HUES6 (cell line): ENCODE measurements around the gene UMODL1.
A peak's percentile ranks its signal among the peaks of the same experiment; 100 is the strongest.

ENCODE experiments used
- H3K27ac ChIP-seq: 2 replicates; pipeline ENCODE4 v1.7.0; 2013; ENCODE audit warnings: low read depth, mild to moderate bottlenecking, low read length, inconsistent platforms
- H3K27me3 ChIP-seq: 2 replicates; pipeline ENCODE4 v1.6.1; 2013; ENCODE audit warnings: low read length; ENCODE audit not compliant: control insufficient read depth, insufficient read depth
- H3K36me3 ChIP-seq: 2 replicates; pipeline ENCODE4 v1.6.1; 2013; ENCODE audit warnings: low read length; ENCODE audit not compliant: control insufficient read depth, insufficient read depth
- H3K4me1 ChIP-seq: 2 replicates; pipeline ENCODE4 v1.6.1; 2013; ENCODE audit warnings: low read length; ENCODE audit not compliant: control insufficient read depth, insufficient read depth
- H3K4me3 ChIP-seq: 2 replicates; pipeline ENCODE4 v1.5.1; 2013; ENCODE audit warnings: low read depth, low read length
- H3K9ac ChIP-seq: one replicate; pipeline ENCODE4 v1.6.1; 2013; ENCODE audit warnings: mild to moderate bottlenecking, low read length
- H3K9me3 ChIP-seq: 2 replicates; pipeline ENCODE4 v1.6.1; 2013; ENCODE audit warnings: low read depth, low read length; ENCODE audit not compliant: control insufficient read depth, insufficient read depth

Gene UMODL1

DNA sequence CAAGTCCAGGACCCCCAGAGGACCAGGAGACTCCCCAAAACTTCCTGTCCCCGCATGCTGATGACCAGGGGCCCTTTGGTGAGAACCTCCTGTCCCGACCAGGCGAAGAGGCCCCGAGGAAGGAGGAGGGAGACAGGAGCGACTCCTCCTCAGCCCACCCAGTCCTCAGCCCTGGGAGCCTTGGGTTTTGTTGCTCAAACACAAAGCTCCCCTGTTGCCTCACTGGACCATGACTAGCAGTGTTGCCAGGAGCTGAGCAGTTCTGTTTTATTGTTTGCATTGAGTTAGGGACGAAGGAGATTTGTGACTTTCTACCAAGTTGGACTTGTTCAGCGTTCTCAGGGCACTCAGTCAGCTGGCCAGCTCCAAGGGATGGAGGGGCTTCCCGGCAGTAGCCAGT lies 10.0 kb downstream of the UMODL1 start:
- Histone ChIP-seq H3K27me3 (no peaks in the 10 kb centered on the region), H3K4me3 (no peak overlapping the region), H3K9me3 (no peaks in the 10 kb centered on the region), H3K9ac (peak overlapping the region; percentile 10), H3K36me3 (no peaks in the 10 kb centered on the region), H3K27ac (no peak overlapping the region), H3K4me1 (no peaks in the 10 kb centered on the region)

DNA sequence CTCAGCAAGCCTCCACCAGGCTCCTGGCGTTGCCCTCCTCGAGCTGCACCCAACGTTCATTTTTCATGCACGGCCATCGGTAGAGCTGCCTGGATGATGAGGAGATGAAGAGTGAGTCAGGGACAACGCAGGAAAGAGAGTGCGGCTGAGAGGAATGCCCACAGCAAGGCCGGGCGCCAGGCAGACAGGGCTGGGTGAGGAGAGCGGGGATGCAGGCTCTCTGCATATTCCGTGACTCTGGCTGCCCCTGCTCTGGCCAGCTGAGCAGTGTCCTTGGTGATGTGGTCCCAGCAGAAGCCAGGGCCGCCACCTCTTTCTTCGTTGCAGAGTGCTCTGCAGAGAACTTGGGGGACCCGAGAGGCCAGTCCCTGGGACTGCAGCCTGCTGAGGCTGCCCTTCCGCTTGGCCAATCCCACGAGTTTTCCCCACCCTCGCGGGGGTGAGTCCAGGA lies 10.8 kb downstream of the UMODL1 start:
- Histone ChIP-seq H3K36me3 (no peaks in the 10 kb centered on the region), H3K9me3 (no peaks in the 10 kb centered on the region), H3K27ac (no peak overlapping the region), H3K9ac (no peak overlapping the region), H3K27me3 (no peaks in the 10 kb centered on the region), H3K4me1 (no peaks in the 10 kb centered on the region), H3K4me3 (no peak overlapping the region)

DNA sequence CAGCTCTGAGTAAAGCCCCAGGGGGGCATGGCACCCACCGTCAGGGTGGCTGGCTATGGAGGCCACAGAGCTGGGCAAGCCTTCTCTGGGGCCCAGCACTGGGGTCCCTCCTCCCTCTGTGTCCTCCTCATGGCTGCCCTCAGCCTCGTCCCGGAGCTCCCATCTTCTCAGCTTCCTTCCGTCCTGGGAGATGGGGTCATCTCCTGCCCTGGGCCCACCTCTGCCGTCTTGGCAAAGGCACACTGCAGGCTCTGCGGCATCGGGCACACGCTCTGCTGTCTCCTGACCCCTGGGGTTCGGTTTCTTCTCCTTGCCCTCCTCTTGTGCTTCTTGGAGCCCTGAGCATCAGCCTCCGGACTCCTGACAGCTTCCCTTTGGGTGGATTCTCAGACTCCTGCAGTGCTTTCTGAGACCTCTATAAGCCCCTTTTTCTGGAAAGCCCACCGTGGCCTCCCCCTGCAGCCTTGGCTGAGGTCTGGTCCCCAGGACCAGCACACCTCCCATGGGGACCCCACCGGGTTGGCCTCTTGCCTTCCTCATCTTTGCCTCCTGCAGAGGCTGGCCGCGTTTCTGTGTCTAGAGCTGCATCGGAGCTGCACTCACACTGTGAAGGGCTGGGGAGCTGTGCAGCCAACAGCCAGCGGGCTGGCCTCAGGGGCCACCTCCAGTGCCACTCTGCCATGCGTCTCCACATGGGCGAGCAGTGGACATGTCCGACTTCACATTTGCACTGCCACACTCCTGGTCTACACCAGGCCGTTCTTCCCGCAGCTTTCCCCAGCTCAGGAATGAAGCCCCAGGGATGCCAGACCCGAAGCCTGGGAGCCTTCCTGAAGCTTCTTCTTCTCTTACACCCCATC lies 11.6 kb downstream of the UMODL1 start:
- Histone ChIP-seq H3K27ac (no peak overlapping the region), H3K4me3 (no peak overlapping the region), H3K4me1 (no peaks in the 10 kb centered on the region), H3K36me3 (no peaks in the 10 kb centered on the region), H3K9me3 (no peaks in the 10 kb centered on the region), H3K9ac (no peak overlapping the region), H3K27me3 (no peaks in the 10 kb centered on the region)

DNA sequence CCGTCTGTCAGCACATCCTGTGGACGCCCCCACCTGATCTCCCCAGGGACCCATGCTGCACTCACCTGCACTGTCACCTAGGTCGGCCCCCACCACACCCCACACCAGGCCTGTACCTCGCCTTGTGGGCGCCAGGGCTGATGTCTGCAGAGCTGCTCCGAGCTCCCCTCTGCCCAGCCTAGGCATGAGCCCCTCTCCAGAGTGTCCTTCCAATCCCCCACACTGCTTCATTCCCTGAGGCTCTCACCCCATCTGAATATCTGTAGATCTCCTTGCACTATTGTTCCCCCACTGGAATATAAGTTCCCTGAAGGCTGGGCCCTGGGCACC lies 12.2 kb downstream of the UMODL1 start:
- no peak overlapping the region for H3K27ac ChIP-seq
- no peaks in the 10 kb centered on the region for H3K9me3 ChIP-seq
- H3K4me1 ChIP-seq = no peaks in the 10 kb centered on the region
- H3K9ac ChIP-seq = no peak overlapping the region
- H3K36me3 ChIP-seq = no peaks in the 10 kb centered on the region
- H3K27me3 ChIP-seq = no peaks in the 10 kb centered on the region
- H3K4me3 ChIP-seq = no peak overlapping the region

DNA sequence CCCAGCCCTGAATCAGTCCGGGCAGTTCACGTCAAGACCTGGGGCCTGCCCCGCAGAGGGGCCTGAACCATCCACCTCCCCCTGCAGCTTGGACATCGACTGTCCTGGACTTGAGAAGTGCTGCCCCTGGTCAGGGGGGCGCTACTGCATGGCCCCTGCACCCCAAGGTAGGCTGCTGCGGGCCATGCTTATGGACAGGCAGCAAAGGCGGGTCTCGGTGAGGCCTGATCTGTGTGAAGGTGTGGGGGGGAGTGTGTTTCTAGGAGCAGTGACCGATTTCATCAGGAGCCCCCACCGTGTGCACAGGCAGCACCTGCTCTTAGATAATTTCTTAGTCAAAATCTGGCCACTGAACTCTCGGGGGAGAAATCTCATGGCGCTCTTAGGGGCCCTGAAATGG lies 13.0 kb downstream of the UMODL1 start:
- Histone ChIP-seq H3K9me3 (no peaks in the 10 kb centered on the region), H3K9ac (no peak overlapping the region), H3K36me3 (no peaks in the 10 kb centered on the region), H3K27me3 (no peaks in the 10 kb centered on the region), H3K4me1 (no peaks in the 10 kb centered on the region), H3K4me3 (no peak overlapping the region), H3K27ac (no peak overlapping the region)

DNA sequence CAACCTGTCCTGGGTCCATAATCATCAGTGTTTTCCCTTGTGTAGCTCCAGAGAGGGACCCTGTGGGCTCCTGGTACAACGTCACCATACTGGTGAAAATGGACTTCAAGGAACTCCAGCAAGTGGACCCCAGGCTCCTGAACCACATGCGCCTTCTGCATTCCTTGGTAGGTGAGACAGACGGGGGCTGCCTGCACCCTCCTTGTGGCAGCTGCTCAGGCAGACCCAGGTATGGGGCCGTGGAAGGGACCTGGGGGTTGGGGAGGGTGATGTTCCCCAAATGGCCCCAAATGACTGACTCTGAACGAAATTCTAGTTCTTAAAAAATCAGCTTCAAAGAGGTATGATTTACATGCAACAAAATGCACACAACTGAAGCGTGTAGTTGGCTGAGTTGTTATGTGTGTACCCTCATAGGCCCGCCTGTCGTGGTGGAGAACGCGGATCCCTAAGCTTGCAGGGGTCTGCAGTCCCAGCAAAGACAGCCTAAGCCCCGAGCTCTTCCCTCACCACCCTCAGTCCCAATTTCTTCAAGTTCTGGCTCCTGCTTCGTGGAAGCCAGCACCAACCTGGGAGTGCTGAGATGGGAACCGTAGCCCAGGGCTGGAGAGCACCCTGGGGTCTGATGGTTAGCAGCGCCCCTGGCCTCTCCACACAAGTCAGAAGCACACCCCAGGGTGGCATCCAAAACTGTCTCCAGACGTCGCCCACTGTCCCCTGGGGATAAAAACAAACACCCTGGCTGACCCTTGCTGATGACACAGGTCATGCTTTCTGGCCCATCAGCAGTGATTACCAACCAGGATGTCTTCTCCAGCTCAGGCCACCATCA lies 14.3 kb downstream of the UMODL1 start:
- no peak overlapping the region for H3K9ac ChIP-seq
- H3K27ac ChIP-seq = no peak overlapping the region

DNA sequence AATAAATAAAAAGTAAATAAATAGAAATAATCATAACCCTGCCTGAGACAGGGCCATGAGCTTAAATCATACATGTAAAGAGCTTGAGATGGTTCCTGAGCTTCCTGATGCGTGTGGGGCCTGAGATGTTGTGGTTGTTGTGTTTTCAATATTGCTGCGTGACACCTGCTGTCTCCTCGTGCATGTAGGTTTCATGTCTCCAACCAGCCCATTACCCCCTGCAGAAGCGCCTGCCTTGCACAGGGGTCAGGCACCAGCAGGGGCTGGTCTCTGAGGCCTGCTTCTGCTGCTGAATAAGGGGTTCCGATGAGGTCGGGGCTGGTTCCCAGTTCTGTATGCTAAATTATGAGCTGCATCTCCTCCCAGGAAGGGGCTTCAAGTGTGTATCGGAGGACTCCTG lies 15.9 kb downstream of the UMODL1 start:
- H3K27me3 ChIP-seq = peaks cover 3% of the 10 kb centered on the region; the same call in 1 of the 2 replicates
- no peaks in the 10 kb centered on the region for H3K9me3 ChIP-seq
- H3K4me3 ChIP-seq = no peak overlapping the region
- H3K36me3 ChIP-seq = no peaks in the 10 kb centered on the region
- no peak overlapping the region for H3K27ac ChIP-seq
- 0 out of 2 replicates have a peak, but pooled peaks cover 5% of the 10 kb centered on the region for H3K4me1 ChIP-seq
- no peak overlapping the region for H3K9ac ChIP-seq

More for the DNA sequence above, 14.3 kb downstream of the UMODL1 start:
- no peak overlapping the region for H3K4me3 ChIP-seq
- H3K9me3 ChIP-seq = no peaks in the 10 kb centered on the region
- H3K36me3 ChIP-seq = no peaks in the 10 kb centered on the region
- no peaks in the 10 kb centered on the region for H3K27me3 ChIP-seq
- no peaks in the 10 kb centered on the region for H3K4me1 ChIP-seq

DNA sequence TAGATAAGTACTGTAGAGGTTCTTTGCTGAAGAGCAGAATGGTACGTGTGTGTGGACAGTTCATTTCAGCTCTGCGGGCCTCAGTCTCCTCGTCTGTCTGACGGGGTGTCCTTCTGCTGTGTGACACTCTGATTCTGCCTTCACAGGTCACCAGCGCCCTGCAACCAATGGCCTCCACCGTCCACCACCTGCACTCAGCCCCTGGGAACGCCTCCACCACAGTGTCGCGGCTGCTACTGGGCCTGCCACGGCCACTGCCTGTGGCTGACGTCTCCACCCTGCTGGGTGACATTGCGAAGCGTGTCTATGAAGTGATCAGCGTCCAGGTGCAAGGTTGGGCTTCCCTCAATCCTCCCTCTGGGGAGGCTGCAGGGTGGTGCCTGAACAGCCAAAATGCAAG lies 17.0 kb downstream of the UMODL1 start:
- Histone ChIP-seq H3K27ac (no peak overlapping the region), H3K36me3 (no peaks in the 10 kb centered on the region), H3K9ac (no peak overlapping the region), H3K4me3 (no peak overlapping the region), H3K27me3 (peaks cover 3% of the 10 kb centered on the region; the same call in 1 of the 2 replicates), H3K4me1 (0 out of 2 replicates have a peak, but pooled peaks cover 5% of the 10 kb centered on the region), H3K9me3 (no peaks in the 10 kb centered on the region)

DNA sequence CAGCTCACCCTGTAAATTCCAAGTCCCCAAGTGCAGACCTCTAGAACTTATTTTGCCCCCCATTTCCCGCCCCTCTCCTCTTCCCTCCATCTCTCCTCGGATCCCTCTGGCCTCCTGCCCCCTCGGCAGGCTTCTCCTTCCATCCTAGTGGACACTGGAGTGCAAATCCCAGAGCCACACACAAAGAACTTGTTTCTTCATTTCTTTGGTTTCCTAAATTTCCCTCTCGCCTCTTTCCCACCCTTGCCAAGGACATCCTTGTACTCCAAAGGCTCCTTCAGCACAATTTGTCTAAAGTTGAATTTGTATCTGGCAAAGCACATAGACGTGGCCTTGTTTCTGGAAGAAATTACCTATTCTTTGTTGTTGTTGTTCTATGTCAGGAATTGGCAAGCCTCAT lies 17.5 kb downstream of the UMODL1 start:
- no peaks in the 10 kb centered on the region for H3K9me3 ChIP-seq
- H3K9ac ChIP-seq = no peak overlapping the region
- H3K4me1 ChIP-seq = 0 out of 2 replicates have a peak, but pooled peaks cover 5% of the 10 kb centered on the region
- H3K27me3 ChIP-seq = peaks cover 3% of the 10 kb centered on the region; the same call in 1 of the 2 replicates
- H3K36me3 ChIP-seq = no peaks in the 10 kb centered on the region
- H3K27ac ChIP-seq = no peak overlapping the region
- no peak overlapping the region for H3K4me3 ChIP-seq

DNA sequence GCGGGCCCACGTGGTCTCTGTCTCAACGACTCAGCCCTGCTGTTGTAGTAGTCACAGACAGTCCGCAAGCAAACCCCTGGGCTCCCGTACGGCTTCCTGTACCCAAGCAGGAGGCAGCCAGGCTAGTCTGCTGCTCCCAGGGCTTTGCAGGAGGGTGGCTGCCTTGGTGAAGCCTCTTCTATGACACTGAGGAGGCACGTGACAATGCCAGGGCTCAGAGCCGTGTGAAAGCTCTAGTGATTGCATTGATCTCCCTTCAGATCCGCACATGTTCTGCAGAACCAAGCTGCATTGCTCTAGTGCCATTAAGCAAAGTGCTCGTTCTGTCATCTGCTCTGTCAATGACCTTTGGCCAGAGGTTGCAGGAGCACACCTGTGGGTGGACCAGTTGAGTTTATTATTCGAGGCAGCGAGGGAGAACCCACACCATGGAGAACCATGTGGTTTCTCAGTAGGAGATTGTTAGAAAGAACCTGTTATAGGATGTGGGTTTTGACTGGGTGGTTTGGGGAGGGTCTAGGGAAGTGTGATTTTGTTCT lies 18.0 kb downstream of the UMODL1 start:
- Histone ChIP-seq H3K4me1 (0 out of 2 replicates have a peak, but pooled peaks cover 5% of the 10 kb centered on the region), H3K27me3 (peaks cover 3% of the 10 kb centered on the region; the same call in 1 of the 2 replicates), H3K27ac (no peak overlapping the region), H3K4me3 (no peak overlapping the region), H3K9me3 (peaks cover 5% of the 10 kb centered on the region; the same call in 1 of the 2 replicates), H3K9ac (no peak overlapping the region), H3K36me3 (no peaks in the 10 kb centered on the region)
